Glomerular visceral epithelial cell (primary cell): Measurements from ENCODE around the gene BMPR1B.
A peak's percentile ranks its signal among the peaks of the same experiment; 100 is the strongest.
"Not testable (repeated sequence)": the region's sequence is repeated elsewhere in the genome, so short reads cannot be mapped to it uniquely, and the experiment has no call there.

Experiments used
- DNase-seq: peaks from one replicate; pipeline ENCODE4 v3.0.0-alpha.2; 2016; ENCODE audit errors: extremely low spot score

The BMPR1B gene

DNA sequence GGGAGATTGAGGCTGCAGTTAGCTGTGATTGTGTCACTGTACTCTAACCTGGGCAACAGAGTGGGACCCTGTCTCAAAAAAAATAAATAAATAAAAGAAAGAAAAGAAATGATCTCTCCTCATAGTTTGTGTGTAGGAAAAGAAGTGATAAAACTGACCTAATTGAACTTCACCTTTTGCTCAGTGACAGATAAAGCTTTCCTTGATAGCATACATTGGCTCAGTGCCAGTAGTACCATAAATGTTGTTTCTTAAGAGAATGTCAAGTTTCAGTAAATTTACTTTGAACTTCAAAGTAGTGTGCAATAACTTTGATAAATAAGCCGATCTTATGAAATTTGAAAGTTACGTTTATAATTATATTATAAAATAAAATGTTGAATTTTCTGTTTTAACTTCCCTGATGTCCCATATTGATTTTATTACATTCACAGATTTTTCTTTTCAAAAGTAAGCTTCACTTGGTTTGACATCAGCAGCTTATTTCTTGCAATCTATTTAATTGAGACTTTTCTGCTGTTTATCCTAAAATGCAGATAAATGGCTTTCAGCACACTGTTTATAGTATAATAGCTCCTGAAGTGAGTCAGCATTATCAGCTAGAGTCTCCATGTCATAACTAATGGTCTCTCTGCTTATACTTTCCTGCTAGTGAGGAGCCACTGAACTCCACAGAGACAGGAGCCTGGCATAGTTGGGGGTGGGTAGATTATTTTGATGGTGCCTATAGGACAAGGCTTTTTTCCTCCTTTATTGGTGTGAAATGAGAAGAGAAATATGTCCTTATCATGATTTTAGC, 330.1 kb downstream of the BMPR1B start:
- DNase-seq = no peak

DNA sequence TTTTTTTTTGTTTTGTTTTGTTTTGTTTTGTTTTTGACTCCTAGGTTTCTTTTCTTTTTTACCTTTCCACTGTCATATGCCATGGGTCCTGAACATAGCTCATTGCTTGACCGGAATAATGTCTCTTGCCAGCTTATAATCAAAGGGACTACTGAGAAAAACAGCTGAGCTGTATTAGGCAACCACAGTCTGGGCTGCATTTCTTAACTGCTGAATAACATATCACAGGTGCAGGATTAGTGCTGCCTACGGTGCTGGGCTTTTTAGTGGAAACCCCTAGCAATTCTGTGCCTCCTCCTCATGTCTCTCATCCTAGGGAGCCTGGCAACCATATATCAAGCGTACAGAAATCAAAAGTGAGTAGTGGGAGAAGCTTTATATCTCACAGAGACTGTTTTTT, 333.5 kb downstream of the BMPR1B start:
- peak; percentile 7 for DNase-seq

DNA sequence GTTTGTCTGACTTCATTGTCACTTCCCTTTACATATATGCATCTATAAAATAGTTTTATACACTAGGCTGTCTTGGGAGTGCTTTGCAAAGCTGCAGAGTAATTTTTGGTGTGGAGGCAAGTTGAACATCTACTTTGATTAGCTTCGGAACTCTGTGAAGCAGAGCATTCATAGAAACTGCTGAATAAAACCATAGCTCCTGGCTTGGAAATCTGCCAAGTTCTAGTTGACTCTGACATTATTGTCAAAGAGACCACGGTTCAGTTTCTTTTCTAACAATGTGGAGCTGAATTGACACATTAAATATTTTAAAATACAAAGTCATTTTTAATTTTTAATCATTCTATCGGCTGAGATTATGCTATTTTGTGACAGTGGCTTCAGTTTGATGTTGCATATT, 335.0 kb downstream of the BMPR1B start:
- DNase-seq = peak; percentile 9

- DNase-seq = no peak
Observed at GRCh38 chr4:95093460-95093859, 335.7 kb downstream of the BMPR1B start.

GRCh38 chr4:95093936-95094929, 336.5 kb downstream of the BMPR1B start:
- no peak for DNase-seq

- DNase-seq = peak; percentile 56
Observed at GRCh38 chr4:95095348-95095974, 337.7 kb downstream of the BMPR1B start.

- DNase-seq = no peak
Observed at GRCh38 chr4:95102162-95102790, 344.5 kb downstream of the BMPR1B start.

DNA sequence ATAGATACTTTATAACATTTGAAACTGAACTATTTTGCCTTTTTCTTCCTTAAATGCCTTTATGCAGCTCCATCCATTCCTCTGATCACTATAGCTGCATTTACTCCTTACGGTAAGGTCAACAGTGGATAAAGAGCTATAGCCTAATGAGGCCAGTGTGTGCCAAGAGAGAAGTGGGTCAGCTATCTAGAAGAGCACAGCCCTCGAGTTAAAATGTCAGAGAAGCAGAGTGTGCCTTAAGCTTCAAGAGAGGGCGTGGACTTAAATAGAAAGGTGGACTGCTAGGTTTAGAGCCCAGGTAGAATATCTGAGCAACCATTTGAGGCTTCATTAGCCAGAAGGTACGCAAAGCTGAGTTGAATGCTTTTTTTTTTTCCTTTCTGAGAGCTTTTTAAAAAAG, 347.4 kb downstream of the BMPR1B start:
- no peak for DNase-seq

GRCh38 chr4:95105983-95106382, 348.2 kb downstream of the BMPR1B start:
- DNase-seq = no peak

GRCh38 chr4:95106408-95106928, 348.7 kb downstream of the BMPR1B start:
- DNase-seq = peak; percentile 60

DNA sequence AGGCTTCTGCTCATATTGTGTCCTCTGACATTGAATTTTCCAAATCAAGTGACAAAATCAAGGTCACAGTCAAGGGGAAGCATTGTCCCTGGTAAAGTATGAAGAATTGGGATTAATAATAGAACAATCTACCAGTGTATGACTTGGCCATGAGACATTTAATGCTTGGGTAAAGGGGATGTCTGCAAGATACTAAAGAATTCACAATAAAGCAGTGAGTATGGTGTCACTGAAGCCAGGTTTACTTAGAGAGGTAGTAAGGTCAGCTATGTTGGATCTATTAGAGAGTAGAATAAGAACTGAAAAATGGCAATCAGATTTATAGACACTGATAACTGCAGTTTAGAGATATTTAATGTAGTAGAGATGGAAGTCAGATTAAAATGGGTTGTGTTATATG, 349.2 kb downstream of the BMPR1B start:
- no peak for DNase-seq

- DNase-seq = peak; percentile 60
Observed at GRCh38 chr4:95107635-95108034, 349.9 kb downstream of the BMPR1B start.

DNA sequence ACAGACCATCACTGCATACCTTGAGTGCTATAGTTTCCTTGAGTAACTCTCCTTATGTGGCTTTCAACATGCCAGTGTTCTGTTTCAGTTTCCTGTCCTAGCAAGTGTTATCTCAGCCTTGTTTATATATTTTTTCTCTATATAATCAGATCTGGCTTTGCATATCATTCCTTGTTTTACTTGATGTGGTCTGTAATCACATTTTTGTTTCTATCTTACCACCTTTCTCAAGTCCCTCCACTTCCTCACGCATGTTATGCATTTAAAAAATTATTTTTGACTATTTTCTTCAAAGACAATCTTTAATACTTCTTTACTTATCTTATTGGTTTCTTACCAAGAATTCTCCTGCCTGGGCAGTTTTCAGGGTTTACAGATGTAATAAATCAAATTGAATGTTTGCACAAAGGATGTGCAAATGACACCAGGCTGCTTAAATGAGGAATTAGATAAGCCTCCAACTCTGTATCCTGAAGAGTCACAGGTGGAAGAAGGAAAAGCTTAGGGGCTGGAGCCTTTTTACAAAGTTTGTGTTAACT, 351.2 kb downstream of the BMPR1B start:
- DNase-seq = no peak

DNA sequence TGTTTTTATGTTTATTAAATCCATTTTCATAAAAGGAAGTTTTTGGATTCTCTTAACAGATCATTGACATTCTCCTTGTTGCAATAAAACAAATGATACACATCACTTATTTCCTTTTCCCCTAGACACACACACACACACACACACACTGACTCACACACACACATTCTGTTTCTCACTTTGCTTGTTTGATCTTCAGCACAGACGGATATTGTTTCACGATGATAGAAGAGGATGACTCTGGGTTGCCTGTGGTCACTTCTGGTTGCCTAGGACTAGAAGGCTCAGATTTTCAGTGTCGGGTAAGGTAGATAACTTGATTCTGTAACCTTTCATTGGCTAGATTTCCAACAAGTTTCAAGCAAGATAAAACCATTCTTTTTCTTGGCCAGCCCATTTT, 356.8 kb downstream of the BMPR1B start:
- no peak for DNase-seq

DNA sequence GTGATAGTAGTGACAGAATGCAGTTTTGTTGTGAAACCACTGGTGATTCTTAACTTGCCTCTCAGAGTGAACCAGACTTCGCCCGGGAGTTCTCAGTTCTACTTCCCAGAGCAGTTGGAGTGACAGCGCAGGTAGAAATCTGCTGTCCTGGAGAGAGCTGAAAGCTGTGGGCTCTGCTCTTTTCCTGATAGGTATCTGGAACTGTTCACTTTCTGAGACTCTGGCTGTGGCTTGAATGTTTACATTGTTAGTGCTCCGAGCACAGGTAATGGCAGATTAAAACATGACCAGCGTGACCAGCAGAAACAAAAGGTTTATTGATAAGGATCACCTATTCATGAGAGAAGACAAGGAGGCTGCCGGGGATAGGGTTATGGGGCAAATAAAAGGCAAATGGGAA, 360.7 kb downstream of the BMPR1B start:
- DNase-seq = no peak

- no peak for DNase-seq
Observed at GRCh38 chr4:95120456-95120855, 362.7 kb downstream of the BMPR1B start.

GRCh38 chr4:95122001-95122400, 364.2 kb downstream of the BMPR1B start:
- DNase-seq = no peak

DNA sequence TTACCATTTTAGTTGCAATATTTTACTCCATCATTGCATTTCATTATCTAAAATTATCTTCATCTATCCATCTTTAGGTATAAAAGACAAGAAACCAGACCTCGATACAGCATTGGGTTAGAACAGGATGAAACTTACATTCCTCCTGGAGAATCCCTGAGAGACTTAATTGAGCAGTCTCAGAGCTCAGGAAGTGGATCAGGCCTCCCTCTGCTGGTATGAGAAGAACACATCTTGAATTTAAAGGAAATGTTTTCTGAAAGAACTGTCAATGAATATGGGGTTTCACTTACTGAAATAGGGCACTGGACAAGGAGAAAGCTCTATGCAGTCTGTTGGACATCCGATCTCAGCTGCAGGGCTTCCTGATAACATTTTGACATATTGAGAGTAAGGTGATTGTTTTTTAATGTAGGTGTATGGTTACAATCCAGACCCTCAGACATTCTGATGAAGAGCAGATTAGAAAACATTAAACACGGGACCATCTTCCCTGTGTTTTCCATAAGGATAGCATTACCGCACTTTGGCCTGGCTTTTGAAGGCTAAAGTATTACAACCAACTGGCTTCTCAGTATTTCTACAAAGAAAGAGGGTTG, 367.2 kb downstream of the BMPR1B start:
- peak; percentile 72 for DNase-seq

- no peak for DNase-seq
Observed at GRCh38 chr4:95129031-95129430, 371.3 kb downstream of the BMPR1B start.

DNA sequence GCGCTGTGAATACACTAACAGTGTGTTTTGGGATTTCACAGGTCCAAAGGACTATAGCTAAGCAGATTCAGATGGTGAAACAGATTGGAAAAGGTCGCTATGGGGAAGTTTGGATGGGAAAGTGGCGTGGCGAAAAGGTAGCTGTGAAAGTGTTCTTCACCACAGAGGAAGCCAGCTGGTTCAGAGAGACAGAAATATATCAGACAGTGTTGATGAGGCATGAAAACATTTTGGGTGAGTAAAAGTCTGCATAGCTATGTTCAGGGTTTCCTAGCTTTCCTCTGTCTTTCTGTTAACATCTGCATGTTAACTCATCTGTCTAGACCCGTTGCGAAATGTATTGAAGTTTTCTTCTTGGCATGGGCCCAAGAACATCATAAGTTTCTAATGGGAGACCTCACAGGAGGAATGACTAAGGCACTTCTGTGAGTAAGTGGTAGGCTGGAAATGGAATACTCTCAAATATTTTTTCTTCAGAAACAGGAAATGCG, 372.1 kb downstream of the BMPR1B start:
- DNase-seq = peak; percentile 98

GRCh38 chr4:95134016-95134415, 376.3 kb downstream of the BMPR1B start:
- DNase-seq = not testable (repeated sequence)
